ENCODE results near the gene CACNG7. TPM values are rescaled to one million over a fixed set of nuclear protein-coding genes. Genes with fewer than 3 reads are reported as not detected.

The CACNG7 gene
- total RNA-seq, 4 donors from 2014 or later: not detected

DNA sequence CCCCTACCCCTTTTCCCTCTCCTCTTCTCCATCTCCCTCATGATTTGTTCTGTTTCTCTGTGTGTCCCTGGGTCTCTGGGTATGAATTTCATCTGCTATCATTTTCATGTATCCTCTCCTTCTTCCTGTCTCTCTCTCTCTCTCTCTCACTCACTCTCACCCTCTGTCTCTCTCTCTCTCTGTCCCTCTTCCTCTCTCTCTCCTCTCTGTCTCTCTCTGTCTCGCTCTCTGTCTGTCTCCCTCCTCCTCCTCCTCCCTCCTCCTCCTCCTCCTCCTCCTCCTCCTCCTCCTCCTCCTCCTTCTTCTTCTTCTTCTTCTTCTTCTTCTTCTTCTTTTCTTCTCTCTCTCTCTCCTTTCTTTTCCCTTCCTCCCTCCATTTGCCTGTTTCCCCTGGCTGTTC lies 3.3 kb upstream of the CACNG7 start:
- intact Hi-C loops (cut with DNase I; ENCODE audit: low total_unique reads): loop anchor here (10.0 kb wide), 1 partner anchor 119 kb away; no protein-coding TSS in a partner anchor
- DNase-seq (ENCODE audit: low spot score in 2 of 2): no peak
- TF ChIP-seq POLR2A (IDR thresholded peaks at IDR 0.05): no peak
- TF ChIP-seq, protein P1, sequence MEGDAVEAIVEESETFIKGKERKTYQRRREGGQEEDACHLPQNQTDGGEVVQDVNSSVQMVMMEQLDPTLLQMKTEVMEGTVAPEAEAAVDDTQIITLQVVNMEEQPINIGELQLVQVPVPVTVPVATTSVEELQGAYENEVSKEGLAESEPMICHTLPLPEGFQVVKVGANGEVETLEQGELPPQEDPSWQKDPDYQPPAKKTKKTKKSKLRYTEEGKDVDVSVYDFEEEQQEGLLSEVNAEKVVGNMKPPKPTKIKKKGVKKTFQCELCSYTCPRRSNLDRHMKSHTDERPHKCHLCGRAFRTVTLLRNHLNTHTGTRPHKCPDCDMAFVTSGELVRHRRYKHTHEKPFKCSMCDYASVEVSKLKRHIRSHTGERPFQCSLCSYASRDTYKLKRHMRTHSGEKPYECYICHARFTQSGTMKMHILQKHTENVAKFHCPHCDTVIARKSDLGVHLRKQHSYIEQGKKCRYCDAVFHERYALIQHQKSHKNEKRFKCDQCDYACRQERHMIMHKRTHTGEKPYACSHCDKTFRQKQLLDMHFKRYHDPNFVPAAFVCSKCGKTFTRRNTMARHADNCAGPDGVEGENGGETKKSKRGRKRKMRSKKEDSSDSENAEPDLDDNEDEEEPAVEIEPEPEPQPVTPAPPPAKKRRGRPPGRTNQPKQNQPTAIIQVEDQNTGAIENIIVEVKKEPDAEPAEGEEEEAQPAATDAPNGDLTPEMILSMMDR (IDR thresholded peaks at IDR 0.05): no peak
- WGBS, 2 donors: 67 to 100% methylated on average over 1 of the region's 1 CpG
- no peak overlapping the region for H3K4me3 ChIP-seq (ENCODE audit: low read depth, poor library complexity, severe bottlenecking)

DNA sequence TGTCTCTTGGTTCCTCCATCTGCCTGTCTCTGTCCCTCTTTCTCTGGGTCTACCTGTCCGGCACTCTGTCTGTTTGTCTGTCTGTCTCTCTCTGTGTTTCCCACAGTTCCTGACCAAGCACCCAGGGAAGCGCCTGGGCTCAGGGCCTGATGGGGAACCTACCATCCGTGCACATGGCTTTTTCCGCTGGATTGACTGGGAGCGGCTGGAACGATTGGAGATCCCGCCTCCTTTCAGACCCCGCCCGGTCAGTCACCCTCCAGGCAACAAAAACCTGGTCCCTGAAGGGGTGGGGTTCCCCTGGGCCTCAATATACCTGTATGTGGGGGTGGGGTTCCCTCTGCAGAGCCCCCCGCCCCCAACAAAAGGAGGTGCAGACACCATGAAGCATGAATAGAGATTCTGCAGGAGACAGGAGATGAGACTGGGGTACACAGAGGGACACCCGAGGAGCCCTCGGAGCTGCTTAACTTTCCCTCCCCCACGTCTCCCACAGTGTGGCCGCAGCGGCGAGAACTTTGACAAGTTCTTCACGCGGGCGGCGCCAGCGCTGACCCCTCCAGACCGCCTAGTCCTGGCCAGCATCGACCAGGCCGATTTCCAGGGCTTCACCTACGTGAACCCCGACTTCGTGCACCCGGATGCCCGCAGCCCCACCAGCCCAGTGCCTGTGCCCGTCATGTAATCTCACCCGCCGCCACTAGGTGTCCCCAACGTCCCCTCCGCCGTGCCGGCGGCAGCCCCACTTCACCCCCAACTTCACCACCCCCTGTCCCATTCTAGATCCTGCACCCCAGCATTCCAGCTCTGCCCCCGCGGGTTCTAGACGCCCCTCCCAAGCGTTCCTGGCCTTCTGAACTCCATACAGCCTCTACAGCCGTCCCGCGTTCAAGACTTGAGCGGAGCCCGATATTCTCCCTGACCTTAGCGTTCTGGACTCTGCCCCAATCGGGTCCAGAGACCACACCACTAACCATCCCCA lies 2.6 kb upstream of the CACNG7 start:
- TF ChIP-seq, protein P1 (IDR thresholded peaks at IDR 0.05): no peak
- TF ChIP-seq POLR2A (IDR thresholded peaks at IDR 0.05): no peak
- no peak overlapping the region for H3K4me3 ChIP-seq (ENCODE audit: low read depth, poor library complexity, severe bottlenecking)
- 16 to 17% methylated on average over 46 to 48 of the region's 48 CpGs for WGBS, 2 donors
- intact Hi-C loops (cut with DNase I; ENCODE audit: low total_unique reads): loop anchor here (10.0 kb wide), 1 partner anchor 118 kb away; no protein-coding TSS in a partner anchor
- no peak for DNase-seq (ENCODE audit: low spot score in 2 of 2)

DNA sequence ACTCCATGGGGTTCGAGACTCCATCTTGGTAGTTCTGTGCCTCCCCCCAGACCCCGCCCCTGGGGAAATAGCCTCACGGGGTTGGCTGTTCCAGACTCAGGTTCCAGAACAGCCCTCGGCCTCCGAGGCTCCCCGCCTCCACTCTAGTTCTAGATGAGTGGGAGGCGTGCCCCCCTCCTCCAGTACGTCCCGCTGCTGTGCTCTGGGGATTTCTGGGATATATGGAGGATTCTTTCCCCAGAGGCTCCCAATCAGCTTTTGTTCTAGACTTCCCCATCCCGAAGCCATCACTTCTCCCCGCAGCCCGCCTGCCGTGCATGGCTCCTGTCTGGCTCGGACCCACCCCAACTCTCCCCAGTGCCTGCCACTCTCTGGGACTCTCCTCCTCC lies 1.9 kb upstream of the CACNG7 start:
- WGBS, 2 donors: 22 to 23% methylated on average over 13 to 14 of the region's 14 CpGs
- intact Hi-C loops (cut with DNase I; ENCODE audit: low total_unique reads): loop anchor here (10.0 kb wide), 1 partner anchor 118 kb away; no protein-coding TSS in a partner anchor
- H3K4me3 ChIP-seq (ENCODE audit: low read depth, poor library complexity, severe bottlenecking): no peak overlapping the region
- DNase-seq (ENCODE audit: low spot score in 2 of 2): no peak
- TF ChIP-seq, protein P1 (IDR thresholded peaks at IDR 0.05): no peak
- TF ChIP-seq POLR2A (IDR thresholded peaks at IDR 0.05): no peak

DNA sequence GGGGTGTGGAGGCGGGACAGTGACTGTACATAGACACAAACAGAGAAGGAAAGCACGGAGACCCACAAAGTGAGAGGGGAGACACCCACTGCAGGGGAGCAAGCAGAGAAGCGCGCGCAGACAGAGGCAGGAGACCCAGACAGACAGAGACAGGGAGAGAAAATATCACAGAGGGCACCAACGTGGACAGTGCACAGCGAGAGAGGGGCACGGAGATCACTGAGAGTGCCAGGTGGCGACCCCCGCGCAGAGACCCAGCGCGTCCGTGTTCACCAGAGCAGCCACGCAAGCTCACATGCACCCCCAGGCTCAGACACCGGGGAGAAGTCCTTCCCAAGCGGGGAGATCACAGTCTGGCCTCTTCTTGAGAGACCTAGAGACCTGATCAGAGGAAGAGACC lies 1.4 kb upstream of the CACNG7 start:
- no peak overlapping the region for H3K4me3 ChIP-seq (ENCODE audit: low read depth, poor library complexity, severe bottlenecking)
- TF ChIP-seq POLR2A (IDR thresholded peaks at IDR 0.05): no peak
- 18 to 23% methylated on average over 17 of the region's 17 CpGs for WGBS, 2 donors
- intact Hi-C loops (cut with DNase I; ENCODE audit: low total_unique reads): loop anchor here (10.0 kb wide), 1 partner anchor 117 kb away; no protein-coding TSS in a partner anchor
- DNase-seq (ENCODE audit: low spot score in 2 of 2): no peak

DNA sequence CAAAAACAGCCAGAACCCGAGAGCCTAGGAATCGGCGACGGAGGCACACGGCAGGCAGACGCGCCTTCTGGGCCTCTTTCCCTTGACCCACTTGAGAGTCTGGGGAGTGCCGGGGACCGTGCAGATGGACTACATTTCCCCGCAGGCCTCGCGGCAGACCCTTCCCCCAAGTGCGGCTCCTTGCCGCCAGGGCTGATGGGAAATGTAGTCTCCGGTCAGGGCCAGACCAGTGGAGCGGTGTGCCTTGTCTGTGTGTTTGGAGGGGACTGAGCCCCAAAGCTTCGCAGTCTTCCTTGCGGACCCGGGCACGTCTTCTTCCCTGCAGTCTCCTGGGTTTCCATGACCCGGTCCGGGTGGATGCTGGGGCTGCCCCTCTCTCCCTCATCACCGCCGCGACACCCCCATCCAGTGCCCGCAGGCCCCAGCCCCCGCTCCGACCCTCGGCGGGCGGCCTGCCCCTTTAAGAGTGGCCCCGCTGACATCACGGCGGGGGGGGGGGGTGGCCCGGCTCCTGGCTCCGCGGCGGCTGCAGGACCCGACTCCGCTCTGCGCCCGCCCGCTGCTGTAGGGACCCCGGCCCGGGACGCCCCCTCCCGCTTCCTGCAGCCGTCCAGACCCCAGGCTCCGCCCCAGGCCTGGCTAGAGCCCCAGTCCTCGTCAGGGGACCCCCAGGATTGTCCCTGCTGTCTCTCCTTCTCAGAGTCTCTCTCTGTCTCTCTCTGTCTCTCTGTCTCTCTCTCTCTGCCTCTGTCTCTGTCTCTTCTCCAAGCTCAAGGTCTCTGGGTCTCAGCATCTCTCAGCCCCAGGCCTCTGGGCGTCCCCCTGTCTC lies 758 bp upstream of the CACNG7 start:
- 2 to 4% methylated on average over 39 to 47 of the region's 51 CpGs for WGBS, 2 donors
- DNase-seq (ENCODE audit: low spot score in 2 of 2): no peak
- intact Hi-C loops (cut with DNase I; ENCODE audit: low total_unique reads): loop anchor here (10.0 kb wide), 1 partner anchor 116 kb away; no protein-coding TSS in a partner anchor
- no peak overlapping the region for H3K4me3 ChIP-seq (ENCODE audit: low read depth, poor library complexity, severe bottlenecking)
- TF ChIP-seq, protein P1 (IDR thresholded peaks at IDR 0.05): no peak
- TF ChIP-seq POLR2A (IDR thresholded peaks at IDR 0.05): no peak

Measured in lower leg skin (tissue), 4 donors.